AG09319 (cell line): Measurements from ENCODE around the gene ATXN7L1.

ENCODE experiments used
- DNase-seq: peaks from one replicate; pipeline ENCODE4 v3.0.0-alpha.2; 2010; ENCODE audit warnings: low read depth; ENCODE audit errors: extremely low read depth
- TF ChIP-seq, protein P1 (sequence below): IDR thresholded peaks from 2 replicates; pipeline ENCODE4 v1.5.1; 2011; ENCODE audit warnings: low read depth, mild to moderate bottlenecking, inconsistent platforms, low read length, moderate library complexity

Gene ATXN7L1

DNA sequence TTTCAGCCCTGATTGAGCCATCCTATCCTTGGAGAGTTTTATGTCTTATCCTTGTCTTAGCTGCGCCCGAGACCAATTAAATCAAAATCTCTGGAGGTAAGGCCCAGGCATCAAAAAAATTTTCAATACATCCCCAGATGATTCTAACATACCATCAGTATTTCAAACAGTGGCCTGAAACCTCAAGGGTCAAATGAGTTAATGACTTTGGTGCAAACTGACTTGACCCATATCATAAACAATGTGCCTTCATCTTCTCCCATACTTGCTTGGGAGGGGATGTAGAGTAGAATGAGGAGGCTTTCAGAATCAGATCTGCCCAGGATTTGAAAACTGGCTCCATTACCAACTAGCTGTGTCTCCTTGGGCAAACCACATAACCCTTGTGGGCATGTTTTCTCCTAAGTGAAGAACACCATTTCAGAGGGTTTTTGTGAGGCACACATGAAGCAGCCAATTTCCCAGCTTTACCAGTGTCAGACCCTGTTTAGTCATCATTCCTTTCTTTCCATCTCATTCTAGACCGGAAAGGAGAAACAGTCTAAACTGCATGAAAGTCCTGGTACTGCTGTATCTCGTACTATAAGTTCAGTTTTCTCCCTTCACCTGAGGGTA lies 35.7 kb upstream of the ATXN7L1 start:
- DNase-seq: no peak
- TF ChIP-seq, protein P1, sequence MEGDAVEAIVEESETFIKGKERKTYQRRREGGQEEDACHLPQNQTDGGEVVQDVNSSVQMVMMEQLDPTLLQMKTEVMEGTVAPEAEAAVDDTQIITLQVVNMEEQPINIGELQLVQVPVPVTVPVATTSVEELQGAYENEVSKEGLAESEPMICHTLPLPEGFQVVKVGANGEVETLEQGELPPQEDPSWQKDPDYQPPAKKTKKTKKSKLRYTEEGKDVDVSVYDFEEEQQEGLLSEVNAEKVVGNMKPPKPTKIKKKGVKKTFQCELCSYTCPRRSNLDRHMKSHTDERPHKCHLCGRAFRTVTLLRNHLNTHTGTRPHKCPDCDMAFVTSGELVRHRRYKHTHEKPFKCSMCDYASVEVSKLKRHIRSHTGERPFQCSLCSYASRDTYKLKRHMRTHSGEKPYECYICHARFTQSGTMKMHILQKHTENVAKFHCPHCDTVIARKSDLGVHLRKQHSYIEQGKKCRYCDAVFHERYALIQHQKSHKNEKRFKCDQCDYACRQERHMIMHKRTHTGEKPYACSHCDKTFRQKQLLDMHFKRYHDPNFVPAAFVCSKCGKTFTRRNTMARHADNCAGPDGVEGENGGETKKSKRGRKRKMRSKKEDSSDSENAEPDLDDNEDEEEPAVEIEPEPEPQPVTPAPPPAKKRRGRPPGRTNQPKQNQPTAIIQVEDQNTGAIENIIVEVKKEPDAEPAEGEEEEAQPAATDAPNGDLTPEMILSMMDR: no peak

DNA sequence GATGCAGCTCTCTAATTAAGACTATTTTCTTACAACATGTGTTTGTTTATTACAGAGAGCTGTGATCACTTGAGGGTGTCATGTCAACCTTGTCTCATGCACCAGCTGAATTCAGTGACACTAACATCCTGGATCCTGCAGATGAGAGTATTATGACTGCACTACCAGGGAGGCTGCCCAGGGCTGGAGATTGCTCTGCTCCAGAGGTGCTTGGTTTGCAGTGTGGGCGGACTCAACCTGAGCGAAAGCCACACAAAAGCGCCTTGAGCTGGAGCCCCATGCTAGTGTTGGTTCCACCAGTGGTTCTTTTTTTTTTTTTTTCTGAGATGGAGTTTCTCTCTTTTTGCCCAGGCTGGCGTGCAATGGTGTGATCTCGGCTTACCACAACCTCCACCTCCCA lies 33.8 kb upstream of the ATXN7L1 start:
- TF ChIP-seq, protein P1: no peak
- DNase-seq: no peak

DNA sequence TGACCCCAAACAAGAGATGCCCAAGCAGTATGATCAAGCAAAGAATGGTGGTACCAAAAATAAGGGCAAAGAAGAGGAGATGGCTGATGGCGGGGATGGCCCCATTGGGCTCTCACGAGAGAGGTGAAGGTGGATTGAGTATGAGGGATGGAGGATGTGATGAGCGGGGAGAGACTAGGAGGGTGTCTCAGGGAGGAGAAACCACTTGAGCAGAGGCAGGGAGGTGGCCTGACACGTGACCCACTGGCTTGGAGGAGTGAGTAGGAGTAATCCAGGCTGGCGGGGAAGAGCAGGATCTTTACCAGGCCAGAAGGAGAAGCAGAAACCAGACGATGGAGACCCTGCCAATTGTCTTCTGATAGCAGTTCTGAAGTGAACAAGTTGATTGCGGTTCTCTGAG lies 33.3 kb upstream of the ATXN7L1 start:
- no peak for DNase-seq
- TF ChIP-seq, protein P1: no peak

DNA sequence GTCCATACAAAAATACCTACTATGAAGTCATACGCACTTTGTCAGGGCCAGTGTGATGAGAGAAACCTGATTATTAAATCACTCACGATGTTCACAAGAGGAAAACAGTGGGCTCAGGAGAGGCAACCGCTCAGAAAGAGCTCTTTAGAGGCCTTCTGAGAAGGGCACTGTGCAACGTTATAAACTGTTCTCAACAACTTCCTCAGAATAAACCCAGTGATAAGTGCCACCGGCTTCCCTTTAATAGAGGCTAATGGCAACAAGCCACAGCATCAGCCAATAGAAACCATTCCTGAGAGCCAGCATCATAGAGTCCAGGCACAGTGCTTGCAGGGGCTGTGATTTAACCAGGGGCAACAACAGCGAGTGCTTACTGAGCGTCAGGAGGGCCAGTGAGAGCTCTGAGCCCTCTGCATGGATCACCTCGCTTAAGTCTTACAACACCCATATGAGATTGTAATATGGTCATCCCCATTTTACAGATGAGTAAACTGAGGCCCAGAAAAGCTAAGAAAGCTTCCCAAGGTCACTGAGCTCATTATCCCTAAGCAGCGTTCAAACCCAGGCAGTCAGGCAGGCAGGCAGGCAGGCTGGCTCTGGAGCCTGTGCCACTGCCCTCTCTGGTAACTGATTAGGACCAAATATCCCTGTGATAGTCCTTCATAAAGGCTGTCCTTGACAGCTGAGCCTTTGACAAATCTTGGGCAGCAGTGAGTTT lies 30.9 kb upstream of the ATXN7L1 start:
- DNase-seq: no peak
- TF ChIP-seq, protein P1: no peak

DNA sequence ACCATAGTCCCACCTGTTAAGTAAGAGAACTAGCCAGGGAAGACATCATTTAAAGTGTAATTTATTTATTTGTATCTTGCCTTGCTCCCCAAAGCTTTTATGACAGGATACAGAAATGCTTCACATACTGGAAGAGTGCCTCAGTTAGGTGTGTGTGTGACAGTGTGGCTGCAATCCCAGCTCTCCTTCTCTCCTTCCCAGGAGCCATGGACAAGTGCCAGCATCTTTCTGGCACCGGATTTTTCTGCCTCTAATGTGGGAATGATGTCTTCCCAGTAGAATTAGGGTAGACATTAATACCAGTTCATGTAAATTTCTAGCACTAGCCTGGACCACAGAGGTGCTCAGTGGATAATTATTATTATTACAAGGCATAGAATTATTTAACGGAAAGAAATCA lies 30.3 kb upstream of the ATXN7L1 start:
- no peak for DNase-seq
- TF ChIP-seq, protein P1: no peak

DNA sequence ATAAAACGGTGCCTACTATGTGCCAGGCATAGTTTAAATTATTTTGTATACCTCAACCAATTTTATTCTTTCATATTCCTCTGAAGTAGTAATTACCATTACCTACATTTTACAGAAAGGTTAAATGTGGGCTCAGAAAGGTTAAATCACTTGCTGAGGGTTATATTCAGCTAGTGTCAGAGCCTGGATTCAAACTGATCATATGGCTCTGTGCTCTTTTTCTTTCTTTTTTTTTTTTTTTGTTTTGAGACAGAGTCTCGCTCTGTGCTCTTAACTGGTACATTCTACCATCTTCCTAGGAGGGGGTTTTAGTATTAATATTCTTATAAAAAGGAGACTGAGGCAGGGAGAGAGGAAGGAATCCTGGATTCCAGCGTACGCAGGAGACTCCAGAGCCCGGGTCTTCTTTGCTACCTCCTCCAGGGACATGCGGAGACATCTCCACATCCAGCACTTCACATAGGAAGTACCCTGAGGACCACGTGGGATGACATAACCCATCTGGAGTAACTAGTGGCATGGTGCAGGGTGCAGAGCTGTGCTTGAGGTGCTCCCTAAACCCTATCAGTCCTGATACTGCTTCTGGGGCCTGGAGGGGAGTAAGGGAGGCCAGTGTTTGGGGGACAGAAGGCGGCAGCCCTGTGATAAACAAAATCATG lies 29.6 kb upstream of the ATXN7L1 start:
- TF ChIP-seq, protein P1: no peak
- DNase-seq: no peak

DNA sequence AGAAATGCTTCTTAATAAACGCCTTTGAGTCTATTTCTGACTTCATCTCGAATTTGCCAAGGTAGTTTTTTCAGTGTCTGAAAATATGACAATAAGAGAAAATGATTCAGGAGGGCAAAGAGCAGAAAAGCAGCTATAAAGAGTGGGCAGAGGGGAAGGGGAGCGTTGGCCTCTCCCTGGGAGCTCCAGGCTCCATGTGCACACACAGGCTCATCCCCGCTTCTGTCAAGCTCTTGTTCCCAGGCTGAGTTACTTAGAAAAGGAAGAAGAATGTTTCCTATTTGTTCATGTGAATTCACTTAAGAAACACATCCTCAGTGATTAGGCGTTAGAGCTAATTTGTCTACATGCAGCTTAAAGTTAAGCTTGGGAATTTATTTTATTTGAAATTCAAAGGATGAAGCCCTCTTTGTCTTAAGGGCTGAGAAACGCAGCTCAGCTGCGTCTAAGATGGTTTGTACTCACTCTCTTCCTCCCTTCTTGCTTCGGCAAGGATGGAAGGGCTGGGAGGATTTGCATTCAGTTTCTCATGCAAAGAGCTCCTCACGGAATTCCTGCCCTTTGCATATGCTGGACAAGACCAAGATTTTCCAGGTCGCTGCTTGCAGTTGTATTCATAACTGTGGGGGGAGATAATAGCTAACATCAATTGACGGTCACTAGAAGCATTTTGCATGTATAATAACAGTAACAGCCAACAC lies 29.0 kb upstream of the ATXN7L1 start:
- TF ChIP-seq, protein P1: no peak
- DNase-seq: no peak
